GM18868 (cell line): ENCODE results near the gene CT47C1.

Experiments
- ATAC-seq: cut with Tn5 transposase; IDR thresholded peaks from one replicate; pipeline ENCODE4 v1.9.1; 2021; ENCODE audit warnings: mild to moderate bottlenecking, moderate library complexity; ENCODE audit not compliant: unreplicated experiment

CT47C1 gene

GRCh38 chrX:119073200-119073905 lies 560 bp downstream of the CT47C1 start:
- no peak for ATAC-seq

DNA sequence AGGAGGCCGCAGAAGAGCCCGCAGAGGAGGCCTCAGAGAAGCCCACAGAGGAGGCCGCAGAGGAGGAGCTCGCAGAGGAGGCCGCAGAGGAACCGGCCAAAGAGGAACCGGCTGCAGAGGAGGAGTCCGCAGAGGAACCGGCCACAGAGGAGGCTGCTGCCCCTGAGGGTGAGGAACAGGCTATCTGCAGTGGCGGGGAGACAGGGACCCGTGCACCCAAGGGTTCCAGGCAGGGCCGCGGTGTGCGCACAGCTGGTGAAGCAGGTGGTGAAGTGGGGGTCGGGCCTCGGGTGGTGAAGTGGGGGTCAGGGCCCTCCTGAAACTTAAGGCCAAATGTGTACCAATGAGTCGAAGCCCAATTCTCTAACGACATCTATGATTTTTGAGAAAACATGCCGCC lies 1.1 kb downstream of the CT47C1 start:
- no peak for ATAC-seq

GRCh38 chrX:119075270-119076025 lies 2.7 kb downstream of the CT47C1 start:
- ATAC-seq: no peak

DNA sequence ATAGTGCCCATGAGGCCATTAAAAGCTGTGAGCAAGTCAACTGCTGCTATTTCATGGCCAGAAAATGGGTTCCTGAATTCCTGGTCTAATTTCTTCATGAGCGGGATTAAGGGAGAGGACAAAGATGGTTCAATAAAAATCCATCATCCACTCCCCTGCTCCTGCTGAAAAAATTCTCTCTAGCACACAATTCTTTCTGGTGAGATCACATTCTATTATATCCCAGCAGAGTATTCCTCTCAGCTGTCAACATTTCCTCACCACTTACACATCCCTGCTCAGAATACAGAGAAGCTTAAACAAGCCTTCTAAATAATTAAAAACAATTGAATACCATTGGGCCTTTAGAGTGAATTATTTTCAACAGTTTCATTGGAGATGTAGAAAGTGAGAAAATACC lies 9.5 kb downstream of the CT47C1 start:
- no peak for ATAC-seq

GRCh38 chrX:119084766-119085165 lies 12.0 kb downstream of the CT47C1 start:
- ATAC-seq: no peak

GRCh38 chrX:119087121-119087520 lies 14.3 kb downstream of the CT47C1 start:
- no peak for ATAC-seq

GRCh38 chrX:119089619-119090018 lies 16.8 kb downstream of the CT47C1 start:
- no peak for ATAC-seq

DNA sequence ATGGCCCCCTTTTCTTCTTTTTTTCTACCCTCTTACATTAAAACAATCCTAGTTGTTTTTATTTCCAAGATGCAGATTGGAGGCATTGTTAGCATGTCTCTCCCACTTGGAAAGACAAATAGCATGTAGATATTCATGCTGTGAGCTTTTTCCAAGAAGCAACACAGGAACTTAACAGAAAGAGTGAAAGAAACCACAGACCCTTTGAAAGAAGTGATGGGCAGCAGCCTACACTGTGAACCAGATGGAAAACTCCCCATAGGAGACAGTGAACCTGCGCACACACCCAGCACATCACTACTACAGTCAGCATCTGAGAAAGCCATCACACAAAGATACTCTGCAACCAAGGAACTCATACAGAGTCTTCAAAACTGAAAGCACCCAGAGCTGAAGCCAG lies 17.8 kb downstream of the CT47C1 start:
- ATAC-seq: no peak

DNA sequence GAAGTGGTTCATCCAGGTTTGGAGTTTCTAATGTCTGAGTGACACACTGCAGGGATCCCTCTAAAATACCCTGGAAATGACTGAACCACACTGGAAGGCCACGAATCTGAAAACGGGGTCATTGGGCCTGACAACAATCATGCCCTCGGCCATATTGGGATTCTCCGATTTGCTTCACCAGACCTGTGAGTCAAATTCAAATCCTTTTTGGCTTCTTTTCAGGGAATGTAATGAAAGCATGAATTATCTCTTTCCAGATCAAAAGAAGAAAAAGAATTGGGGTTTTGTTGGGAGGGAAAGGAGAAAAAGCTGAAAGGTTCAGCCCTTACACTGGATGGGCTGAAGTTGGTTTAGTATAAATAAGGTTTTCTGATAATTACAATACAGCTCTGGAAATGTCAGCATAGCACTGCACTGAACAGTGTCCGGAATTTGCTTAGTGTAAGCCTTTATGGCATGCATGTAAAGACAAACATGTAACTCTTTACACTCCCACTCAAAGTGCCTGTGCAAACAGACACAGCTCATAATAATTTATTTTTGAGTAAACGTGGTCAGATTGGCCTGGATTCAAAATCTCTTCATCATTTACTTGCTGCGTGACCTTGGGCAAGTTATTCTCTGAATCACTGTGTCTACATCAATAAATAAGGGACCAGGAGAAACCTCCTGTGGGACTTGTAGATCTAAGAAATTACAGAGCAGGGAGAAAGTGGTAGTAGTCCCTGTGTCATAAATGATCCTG lies 21.4 kb downstream of the CT47C1 start:
- no peak for ATAC-seq

GRCh38 chrX:119094819-119095218 lies 22.0 kb downstream of the CT47C1 start:
- no peak for ATAC-seq

DNA sequence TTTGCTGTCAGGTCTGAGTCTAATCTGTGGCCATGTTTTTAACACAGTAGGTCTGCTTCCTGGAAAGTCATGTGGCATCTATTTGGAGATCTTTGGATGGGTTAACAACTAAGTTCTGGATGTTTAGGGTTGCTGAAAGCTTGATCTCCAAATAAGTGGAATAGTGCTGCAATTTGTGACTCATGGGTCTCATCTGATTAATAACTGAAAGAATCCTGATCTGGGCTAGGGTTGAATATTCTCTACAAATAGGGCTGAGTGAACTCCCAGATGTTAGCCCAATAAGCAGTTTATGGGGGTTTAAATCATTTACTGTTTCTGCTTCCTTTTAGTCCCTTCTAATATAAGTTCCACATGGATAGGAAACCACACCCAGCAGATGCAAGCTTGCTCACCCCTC lies 23.1 kb downstream of the CT47C1 start:
- ATAC-seq: no peak

DNA sequence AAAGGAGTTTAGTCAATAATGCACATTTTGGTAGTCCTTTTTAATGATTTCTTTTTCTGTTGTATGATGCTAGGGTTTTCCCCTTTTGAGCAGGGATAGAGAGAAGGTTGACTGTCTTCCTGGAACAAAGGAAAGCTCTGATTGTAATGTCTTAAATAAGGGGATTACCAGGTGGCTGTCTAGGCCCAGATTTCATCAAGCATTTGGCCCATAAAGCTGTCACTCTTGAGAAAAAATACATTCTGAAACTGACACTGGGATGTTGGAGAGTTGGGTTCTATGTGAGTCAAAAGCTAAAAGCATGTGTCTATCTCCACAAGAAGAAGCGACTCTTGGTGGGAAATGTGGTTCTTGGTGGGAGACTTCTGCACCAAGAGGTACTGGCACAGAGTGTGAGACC lies 28.4 kb downstream of the CT47C1 start:
- ATAC-seq: no peak

- no peak for ATAC-seq
Observed at GRCh38 chrX:119105826-119106225, 33.0 kb downstream of the CT47C1 start.

- no peak for ATAC-seq
Observed at GRCh38 chrX:119107206-119107605, 34.4 kb downstream of the CT47C1 start.

- peak; percentile 88 for ATAC-seq
Observed at GRCh38 chrX:119118780-119119395, 46.1 kb downstream of the CT47C1 start.

GRCh38 chrX:119121341-119121740 lies 48.5 kb downstream of the CT47C1 start:
- no peak for ATAC-seq
